Right atrium auricular region (tissue), 2 donors: Measurements from ENCODE around the gene AKAP17A. TPM values are rescaled to one million over a fixed set of nuclear protein-coding genes. Genes with fewer than 3 reads are reported as not detected.

Source experiments
- DNase-seq: peaks from one replicate; pipeline ENCODE4 v3.0.0-alpha.2; 2019; ENCODE audit warnings: low spot score
- H3K27ac ChIP-seq, 2 donors: fragments of 200-600 bp; sonication (generic); 1 replicate in 1 of 2; 2 replicates in 1 of 2; pipeline ENCODE4 v1.5.1; 2016 to 2019
- H3K27me3 ChIP-seq, 2 donors: fragments of 200-600 bp; sonication (generic); one replicate each; pipeline versions ENCODE4 v1.5.1 to v1.6.0; 2017 to 2019
- H3K36me3 ChIP-seq: fragments of 200-600 bp; sonication (generic); one replicate; pipeline ENCODE4 v1.5.1; 2016
- H3K4me1 ChIP-seq, 2 donors: fragments of 200-600 bp; sonication (generic); one replicate each; pipeline versions ENCODE4 v1.5.1 to v1.6.0; 2017 to 2019
- H3K4me3 ChIP-seq, 2 donors: fragments of 200-600 bp; sonication (generic); 1 replicate in 1 of 2; 2 replicates in 1 of 2; pipeline ENCODE4 v1.5.1; 2017 to 2019; ENCODE audit warnings: mild to moderate bottlenecking in 1 of 2, moderate library complexity in 1 of 2
- H3K9me3 ChIP-seq, 2 donors: fragments of 200-600 bp; sonication (generic); one replicate each; pipeline ENCODE4 v1.5.1; 2019
- total RNA-seq, 2 donors: library from RNA; depleted of rRNA; stranded (reverse); fragments of >200 nt; gene quantifications; one replicate each; pipeline ENCODE4 v1.1.0, GENCODE V29; 2016
- TF ChIP-seq, protein P1 (sequence below), 2 donors: fragments of 200-600 bp; sonication (generic); IDR thresholded peaks; one replicate each; pipeline ENCODE4 v1.5.1; 2019; ENCODE audit warnings: antibody characterized with exemption in 2 of 2

Gene AKAP17A
- total RNA-seq, 2 donors from 2014 or later = 16.0 to 19.3 TPM

DNA sequence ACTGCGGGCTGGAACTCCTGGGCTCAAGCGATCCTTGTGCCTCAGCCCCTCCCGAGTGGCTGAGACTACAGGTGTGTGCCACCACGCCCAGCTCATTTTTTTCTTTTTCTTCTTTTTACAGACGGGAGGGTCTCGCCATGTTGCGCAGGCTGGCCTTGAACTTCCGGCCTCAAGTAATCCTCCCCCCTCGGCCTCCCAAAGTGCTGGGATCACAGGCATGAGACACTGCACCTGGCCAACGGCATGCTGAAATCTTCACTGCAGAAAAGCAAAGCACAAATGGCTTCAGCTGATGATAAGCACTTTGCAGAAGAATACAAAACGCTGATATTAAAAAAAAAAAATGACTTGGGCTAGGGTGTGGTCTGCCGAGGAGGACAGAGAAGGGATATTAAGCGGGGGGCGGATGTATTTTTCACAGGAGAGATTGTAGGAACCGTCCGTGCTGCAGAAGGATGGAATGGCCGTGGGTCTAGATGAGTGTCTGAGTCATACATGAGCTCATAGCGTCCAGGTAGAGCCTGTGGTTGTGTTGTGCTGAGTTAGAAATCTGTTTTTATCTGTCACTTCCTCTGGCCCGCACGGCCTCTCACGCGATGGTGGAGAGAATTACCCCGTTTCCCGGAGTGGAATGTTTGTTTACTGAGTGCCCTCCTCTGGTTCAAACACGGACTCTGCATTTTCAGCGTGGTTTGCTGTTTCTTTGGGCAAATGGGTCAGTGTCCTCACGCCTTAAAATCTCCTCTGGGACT, 8.5 kb upstream of the AKAP17A start:
- no peak overlapping the region for H3K4me3 ChIP-seq
- H3K27me3 ChIP-seq = no peaks in the 10 kb centered on the region
- no peaks in the 10 kb centered on the region for H3K4me1 ChIP-seq
- DNase-seq = peak; percentile 57
- no peak overlapping the region for H3K27ac ChIP-seq
- H3K9me3 ChIP-seq = no peaks in the 10 kb centered on the region
- H3K36me3 ChIP-seq = no peaks in the 10 kb centered on the region
- TF ChIP-seq, protein P1, sequence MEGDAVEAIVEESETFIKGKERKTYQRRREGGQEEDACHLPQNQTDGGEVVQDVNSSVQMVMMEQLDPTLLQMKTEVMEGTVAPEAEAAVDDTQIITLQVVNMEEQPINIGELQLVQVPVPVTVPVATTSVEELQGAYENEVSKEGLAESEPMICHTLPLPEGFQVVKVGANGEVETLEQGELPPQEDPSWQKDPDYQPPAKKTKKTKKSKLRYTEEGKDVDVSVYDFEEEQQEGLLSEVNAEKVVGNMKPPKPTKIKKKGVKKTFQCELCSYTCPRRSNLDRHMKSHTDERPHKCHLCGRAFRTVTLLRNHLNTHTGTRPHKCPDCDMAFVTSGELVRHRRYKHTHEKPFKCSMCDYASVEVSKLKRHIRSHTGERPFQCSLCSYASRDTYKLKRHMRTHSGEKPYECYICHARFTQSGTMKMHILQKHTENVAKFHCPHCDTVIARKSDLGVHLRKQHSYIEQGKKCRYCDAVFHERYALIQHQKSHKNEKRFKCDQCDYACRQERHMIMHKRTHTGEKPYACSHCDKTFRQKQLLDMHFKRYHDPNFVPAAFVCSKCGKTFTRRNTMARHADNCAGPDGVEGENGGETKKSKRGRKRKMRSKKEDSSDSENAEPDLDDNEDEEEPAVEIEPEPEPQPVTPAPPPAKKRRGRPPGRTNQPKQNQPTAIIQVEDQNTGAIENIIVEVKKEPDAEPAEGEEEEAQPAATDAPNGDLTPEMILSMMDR (IDR thresholded peaks at IDR 0.05) = no peak

DNA sequence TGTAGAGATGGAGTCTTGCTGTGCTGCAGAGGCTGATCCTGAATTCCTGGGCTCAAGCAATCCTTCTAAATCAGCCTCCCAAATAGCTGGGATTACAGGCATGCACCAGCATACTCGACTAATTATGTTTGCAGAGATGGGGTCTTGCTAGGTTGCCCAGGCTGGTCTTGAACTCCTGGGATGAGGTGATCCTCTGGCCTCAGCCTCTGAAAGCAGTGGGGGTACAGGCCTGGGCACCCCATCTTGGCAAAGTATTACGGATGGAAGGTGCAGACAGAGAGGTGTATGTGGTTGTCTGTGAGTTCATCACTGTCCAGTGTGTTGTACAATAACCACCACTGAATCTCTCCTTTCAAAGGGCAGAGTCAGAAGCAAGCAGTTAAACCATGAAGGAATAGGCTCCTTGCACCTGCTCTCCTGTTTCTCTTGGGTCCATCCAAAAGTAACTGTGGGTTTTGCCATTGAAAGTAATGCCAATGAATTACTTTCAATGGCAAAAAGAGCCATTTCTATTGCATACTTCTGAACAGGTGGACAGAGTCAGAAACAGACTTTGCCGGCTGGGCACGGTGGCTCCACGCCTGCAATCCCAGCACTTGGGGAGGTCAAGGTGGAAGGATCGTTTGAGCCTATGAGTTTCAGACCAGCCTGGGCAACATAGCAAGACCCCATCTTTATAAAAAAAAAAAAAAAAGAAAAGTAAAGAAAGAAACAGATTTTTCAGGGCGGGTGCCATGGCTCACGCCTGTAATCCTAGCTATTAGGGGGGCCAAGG, 7.0 kb upstream of the AKAP17A start:
- H3K27me3 ChIP-seq = no peaks in the 10 kb centered on the region
- no peaks in the 10 kb centered on the region for H3K9me3 ChIP-seq
- no peak overlapping the region for H3K4me3 ChIP-seq
- no peak overlapping the region for H3K27ac ChIP-seq
- TF ChIP-seq, protein P1 (IDR thresholded peaks at IDR 0.05) = no peak
- H3K4me1 ChIP-seq = no peaks in the 10 kb centered on the region
- no peaks in the 10 kb centered on the region for H3K36me3 ChIP-seq
- DNase-seq = peak; percentile 13

DNA sequence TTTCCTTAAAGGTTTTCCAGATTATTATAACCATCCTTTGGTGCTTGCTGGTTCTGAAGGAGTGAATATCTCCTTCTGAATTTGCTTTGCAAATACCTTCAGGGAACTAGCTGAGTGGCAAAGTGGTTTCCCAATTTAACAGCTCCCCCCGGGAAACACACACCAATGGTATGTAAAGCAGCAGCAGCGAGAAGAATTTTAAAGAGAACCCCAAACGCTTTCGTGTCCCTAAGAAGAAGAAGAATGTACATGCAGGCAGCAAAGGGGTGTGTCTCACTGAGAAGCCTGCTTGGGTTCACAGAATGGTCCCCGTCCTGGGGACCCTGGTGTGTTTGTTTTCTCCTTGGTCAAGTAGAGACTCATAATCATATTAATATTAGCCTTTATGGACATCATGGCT, 4.2 kb upstream of the AKAP17A start:
- Histone ChIP-seq H3K27ac (no peak overlapping the region), H3K36me3 (no peaks in the 10 kb centered on the region), H3K9me3 (no peaks in the 10 kb centered on the region), H3K4me3 (no peak overlapping the region), H3K27me3 (no peaks in the 10 kb centered on the region), H3K4me1 (peaks cover 0 to under 1% of the 10 kb centered on the region in 2 donors)
- peak; percentile 21 for DNase-seq
- TF ChIP-seq, protein P1 (IDR thresholded peaks at IDR 0.05) = no peak

DNA sequence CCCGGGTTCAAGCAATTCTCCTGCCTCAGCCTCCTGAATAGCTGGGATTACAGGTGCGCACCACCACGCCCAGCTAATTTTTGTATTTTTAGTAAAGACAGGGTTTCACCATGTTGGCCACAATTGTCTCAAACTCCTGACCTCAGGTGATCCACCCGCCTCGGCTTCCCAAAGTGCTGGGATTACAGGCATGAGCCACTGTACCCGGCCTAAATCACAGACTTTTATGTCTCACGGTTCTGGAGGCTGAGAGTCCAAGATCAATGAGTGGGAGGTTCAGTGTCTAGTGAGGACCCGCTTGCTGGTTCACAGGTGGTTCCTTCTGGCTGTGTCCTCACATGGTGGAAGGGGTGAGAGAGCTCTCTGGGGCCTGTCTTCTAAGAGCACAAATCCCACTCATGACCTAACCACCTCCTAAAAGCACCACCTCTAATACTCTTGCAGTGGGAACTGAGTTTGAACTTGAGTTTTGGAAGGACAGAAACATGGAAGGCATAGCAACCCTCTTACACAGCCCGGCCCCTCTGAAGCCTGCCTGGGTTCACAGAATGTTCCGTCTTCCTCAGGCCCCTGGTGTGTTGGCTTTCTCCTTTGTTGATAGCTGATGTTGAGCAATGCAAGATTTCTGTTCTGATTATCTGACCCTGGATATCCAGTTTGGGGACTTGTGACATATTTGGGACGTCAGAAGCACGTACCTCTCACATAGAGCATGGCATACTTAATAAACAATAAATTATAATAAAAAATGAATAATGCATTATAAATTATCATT, 1.9 kb upstream of the AKAP17A start:
- Histone ChIP-seq H3K4me3 (no peak overlapping the region), H3K27me3 (no peaks in the 10 kb centered on the region), H3K36me3 (peaks cover 13% of the 10 kb centered on the region), H3K27ac (no peak overlapping the region), H3K4me1 (peaks cover 0 to 17% of the 10 kb centered on the region in 2 donors), H3K9me3 (no peaks in the 10 kb centered on the region)
- TF ChIP-seq, protein P1 (IDR thresholded peaks at IDR 0.05) = no peak
- DNase-seq = peak; percentile 13

DNA sequence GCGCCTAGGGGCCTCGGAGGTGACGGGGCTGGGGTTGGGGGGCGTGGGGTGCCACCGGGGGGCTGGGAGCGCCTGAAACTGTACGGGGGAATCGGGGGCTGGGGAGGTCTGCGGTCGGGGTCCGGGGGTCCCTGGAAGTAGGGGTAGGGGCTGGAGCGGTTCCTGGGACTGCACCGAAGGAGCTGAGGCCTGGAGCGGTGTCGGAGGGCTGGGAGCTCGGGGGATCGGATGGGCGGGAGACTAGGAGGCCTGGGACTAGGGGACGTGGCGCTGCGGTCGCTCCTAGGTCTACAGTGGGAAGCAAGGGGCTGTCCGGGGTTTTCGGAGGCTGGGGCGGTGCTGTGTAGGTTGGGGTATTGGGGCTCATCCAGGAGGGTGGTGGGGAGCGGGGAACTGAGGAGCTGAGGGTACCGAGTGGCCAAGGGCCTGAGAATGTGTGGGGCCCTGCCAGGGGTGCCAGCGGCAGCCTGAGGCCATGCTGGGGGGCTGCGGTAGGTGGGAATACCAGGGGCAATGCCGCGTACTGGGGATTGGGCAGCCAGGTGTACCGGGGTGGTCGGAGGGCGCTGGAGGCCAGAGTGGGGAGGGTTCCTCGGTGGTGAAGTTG, 562 bp downstream of the AKAP17A start:
- H3K27me3 ChIP-seq = no peaks in the 10 kb centered on the region
- H3K9me3 ChIP-seq = no peaks in the 10 kb centered on the region
- peaks cover 31% of the 10 kb centered on the region for H3K36me3 ChIP-seq
- TF ChIP-seq, protein P1 (IDR thresholded peaks at IDR 0.05) = no peak
- DNase-seq = peak; percentile 57
- peaks cover 0 to 17% of the 10 kb centered on the region in 2 donors for H3K4me1 ChIP-seq
- peak overlapping the region; percentile 97 to 99 for H3K4me3 ChIP-seq
- H3K27ac ChIP-seq = peak overlapping the region; percentile 77 to 88
